Measurements from ENCODE around the gene SRC.

The SRC gene

GRCh38 chr20:37424062-37424851, 78.3 kb downstream of the SRC start:
- in situ Hi-C loops (cut with HindIII; ENCODE audit: low sequenced_read_pairs) = no loop called here
- DNase-seq (ENCODE audit: low read depth, low spot score) = no peak
- no peak overlapping the region for H3K4me3 ChIP-seq (ENCODE audit: low read depth, low read length)
- TF ChIP-seq CTCF (IDR thresholded peaks at IDR 0.05; ENCODE audit: low read depth, low read length) = no peak

GRCh38 chr20:37425103-37425625, 79.2 kb downstream of the SRC start:
- H3K4me3 ChIP-seq (ENCODE audit: low read depth, low read length) = no peak overlapping the region
- no peak for TF ChIP-seq CTCF (IDR thresholded peaks at IDR 0.05; ENCODE audit: low read depth, low read length)
- in situ Hi-C loops (cut with HindIII; ENCODE audit: low sequenced_read_pairs) = no loop called here
- no peak for DNase-seq (ENCODE audit: low read depth, low spot score)

GRCh38 chr20:37426106-37426505, 80.2 kb downstream of the SRC start:
- in situ Hi-C loops (cut with HindIII; ENCODE audit: low sequenced_read_pairs) = no loop called here
- no peak overlapping the region for H3K4me3 ChIP-seq (ENCODE audit: low read depth, low read length)
- TF ChIP-seq CTCF (IDR thresholded peaks at IDR 0.05; ENCODE audit: low read depth, low read length) = no peak
- DNase-seq (ENCODE audit: low read depth, low spot score) = no peak

GRCh38 chr20:37426978-37427377, 81.0 kb downstream of the SRC start:
- no peak for DNase-seq (ENCODE audit: low read depth, low spot score)
- TF ChIP-seq CTCF (IDR thresholded peaks at IDR 0.05; ENCODE audit: low read depth, low read length) = no peak
- in situ Hi-C loops (cut with HindIII; ENCODE audit: low sequenced_read_pairs) = no loop called here
- H3K4me3 ChIP-seq (ENCODE audit: low read depth, low read length) = no peak overlapping the region

GRCh38 chr20:37430044-37430443, 84.1 kb downstream of the SRC start:
- H3K4me3 ChIP-seq (ENCODE audit: low read depth, low read length) = no peak overlapping the region
- DNase-seq (ENCODE audit: low read depth, low spot score) = no peak
- TF ChIP-seq CTCF (IDR thresholded peaks at IDR 0.05; ENCODE audit: low read depth, low read length) = no peak
- in situ Hi-C loops (cut with HindIII; ENCODE audit: low sequenced_read_pairs) = no loop called here

GRCh38 chr20:37430778-37431460, 85.0 kb downstream of the SRC start:
- no peak for DNase-seq (ENCODE audit: low read depth, low spot score)
- in situ Hi-C loops (cut with HindIII; ENCODE audit: low sequenced_read_pairs) = no loop called here
- no peak for TF ChIP-seq CTCF (IDR thresholded peaks at IDR 0.05; ENCODE audit: low read depth, low read length)
- H3K4me3 ChIP-seq (ENCODE audit: low read depth, low read length) = no peak overlapping the region
